OCI-LY7 (cell line): ENCODE measurements around the gene CRYGN. TPM values are rescaled to one million over a fixed set of nuclear protein-coding genes. Genes with fewer than 3 reads are reported as not detected.

ENCODE experiments used
- BruUV-seq: library from RNA; stranded (reverse); fragments of 400-500 nt; replicated peaks from 2 replicates; lab custom pipeline; 2021; lab: Mats Ljungman, UMichigan
- CTCF ChIA-PET: fragments of 300-600 bp; sonication (Branson Sonifier 250); formaldehyde crosslinking; loops from one replicate; lab custom pipeline; 2022; ENCODE audit warnings: antibody characterized with exemption; ENCODE audit not compliant: unreplicated experiment; lab: Charles Lee
- POLR2A ChIA-PET: fragments of 300-600 bp; sonication (Branson Sonifier 250); formaldehyde crosslinking; loops from one replicate; lab custom pipeline; 2022; ENCODE audit warnings: antibody characterized with exemption; lab: Charles Lee
- DNase-seq: peaks from one replicate; pipeline ENCODE4 v3.0.0-alpha.2; 2015; ENCODE audit warnings: low spot score
- H2AFZ ChIP-seq: fragments of 200-600 bp; sonication (generic), shearing (Covaris generic); 2 replicates; pipeline ENCODE4 v1.6.1; 2014; ENCODE audit warnings: mild to moderate bottlenecking, antibody characterized with exemption, low read length, moderate library complexity
- H3K27ac ChIP-seq: fragments of 200-600 bp; sonication (generic); 2 replicates; pipeline ENCODE4 v1.5.1; 2014; ENCODE audit warnings: mixed run types, low read depth, mild to moderate bottlenecking, moderate library complexity, low read length, inconsistent platforms; ENCODE audit not compliant: poor library complexity, severe bottlenecking
- H3K36me3 ChIP-seq: fragments of 200-600 bp; sonication (generic); 2 replicates; pipeline ENCODE4 v1.6.1; 2014; ENCODE audit warnings: mild to moderate bottlenecking, antibody characterized with exemption, low read length, moderate library complexity, mixed read lengths; ENCODE audit not compliant: insufficient read depth
- H3K4me1 ChIP-seq: fragments of 200-600 bp; sonication (generic); 2 replicates; pipeline ENCODE4 v1.5.1; 2014; ENCODE audit warnings: mild to moderate bottlenecking, low read length; ENCODE audit not compliant: insufficient read depth, poor library complexity, severe bottlenecking
- H3K4me2 ChIP-seq: fragments of 200-600 bp; sonication (generic); 2 replicates; pipeline ENCODE4 v1.6.1; 2014; ENCODE audit warnings: mild to moderate bottlenecking, low read length
- H3K4me3 ChIP-seq: fragments of 200-600 bp; sonication (generic); 2 replicates; pipeline ENCODE4 v1.5.1; 2014; ENCODE audit warnings: mild to moderate bottlenecking, low read depth, low read length; ENCODE audit not compliant: poor library complexity, severe bottlenecking
- H3K79me2 ChIP-seq: fragments of 200-600 bp; sonication (generic); 2 replicates; pipeline ENCODE4 v1.6.1; 2016; ENCODE audit warnings: low read depth, mild to moderate bottlenecking, low read length, moderate library complexity, mixed read lengths; ENCODE audit not compliant: insufficient read depth
- H3K9me2 ChIP-seq: fragments of 200-600 bp; sonication (generic); 2 replicates; pipeline ENCODE4 v1.6.1; 2016; ENCODE audit warnings: mild to moderate bottlenecking, low read length, mixed read lengths; ENCODE audit not compliant: insufficient read depth
- H3K9me3 ChIP-seq: fragments of 200-600 bp; sonication (generic); 2 replicates; pipeline ENCODE4 v1.6.1; 2014; ENCODE audit warnings: mild to moderate bottlenecking, mixed run types, low read length, mixed read lengths
- H4K20me1 ChIP-seq: fragments of 200-600 bp; sonication (generic); 2 replicates; pipeline ENCODE4 v1.6.1; 2014; ENCODE audit warnings: mild to moderate bottlenecking, antibody characterized with exemption, low read length, moderate library complexity, mixed read lengths; ENCODE audit not compliant: insufficient read depth
- CTCF ChIP-seq: fragments of 200-600 bp; sonication (generic); conservative IDR thresholded peaks from 2 replicates; pipeline ENCODE4 v1.5.1; 2014; ENCODE audit warnings: mild to moderate bottlenecking, antibody characterized with exemption, low read length, moderate library complexity, mixed read lengths
- EZH2phosphoT487 ChIP-seq: fragments of 200-600 bp; sonication (generic); IDR thresholded peaks from 2 replicates; pipeline ENCODE4 v1.6.1; 2018; ENCODE audit warnings: low read depth, borderline replicate concordance, mild to moderate bottlenecking, mixed run types, antibody characterized with exemption, low read length, moderate library complexity, mixed read lengths
- intact Hi-C: fragments of 100-400 bp; cut with micrococcal nuclease; formaldehyde crosslinking; loops from one replicate; pipeline ENCODE4 v1.10.0; 2022; ENCODE audit not compliant: unreplicated experiment
- total RNA-seq, 2 experiments: library from RNA; depleted of rRNA in 1 of 2; stranded (reverse); fragments of >200 nt in 1 of 2; shearing (Covaris generic) in 1 of 2; gene quantifications; 2 replicates each; pipeline ENCODE4 v1.2.3, GENCODE V29; 2014 to 2022

Gene CRYGN
- total RNA-seq, 2 experiments from 2014 or later: 0.09 TPM; not detected in 1

DNA sequence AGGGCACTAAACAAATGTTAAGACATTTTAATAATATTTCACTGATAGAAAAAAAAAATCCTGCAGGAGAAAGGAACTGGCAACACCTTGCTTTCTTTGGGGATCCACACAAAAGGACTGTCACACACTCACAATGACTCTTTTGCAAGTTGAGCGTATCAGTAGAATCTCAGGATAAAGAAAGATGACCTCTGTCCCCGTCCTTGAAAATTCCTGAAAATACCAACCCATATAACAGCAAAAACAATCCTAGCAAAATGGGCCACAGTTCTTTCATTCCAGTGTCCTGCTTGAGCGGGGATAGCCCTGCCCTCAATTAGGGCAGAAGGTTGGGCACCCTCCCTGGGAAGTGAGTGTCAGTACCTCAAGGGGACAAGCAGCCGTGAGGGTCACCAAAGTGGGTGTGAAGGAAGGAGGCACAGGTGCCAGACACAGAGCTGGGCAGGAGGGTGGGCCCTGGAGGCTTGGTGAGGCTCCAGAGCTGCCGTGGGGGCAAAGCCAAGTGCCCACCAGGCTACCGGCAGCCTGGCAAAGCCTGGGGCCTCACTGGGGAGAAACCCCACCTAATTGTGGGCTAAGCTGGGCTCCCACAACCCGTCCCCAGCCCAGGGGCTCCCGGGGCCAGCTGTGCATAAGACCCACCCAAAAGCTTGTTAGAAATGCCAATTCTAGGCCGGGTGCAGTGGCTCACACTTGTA lies 32.9 kb downstream of the CRYGN start:
- no peaks in the 10 kb centered on the region for H3K9me3 ChIP-seq
- H3K4me2 ChIP-seq: no peak overlapping the region
- H2AFZ ChIP-seq: no peak overlapping the region
- H3K36me3 ChIP-seq: no peaks in the 10 kb centered on the region
- ChIA-PET CTCF (no interaction called here), POLR2A (no interaction called here)
- H3K4me3 ChIP-seq: no peak overlapping the region
- no peaks in the 10 kb centered on the region for H4K20me1 ChIP-seq
- intact Hi-C loops: no loop called here
- TF ChIP-seq EZH2phosphoT487 (no peak), CTCF (no peak)
- no TSS peak for BruUV-seq
- no peak overlapping the region for H3K27ac ChIP-seq
- no peaks in the 10 kb centered on the region for H3K79me2 ChIP-seq
- DNase-seq: no peak
- H3K9me2 ChIP-seq: no peaks in the 10 kb centered on the region
- H3K4me1 ChIP-seq: no peaks in the 10 kb centered on the region

- CTCF ChIA-PET: no interaction called here
- H3K27ac ChIP-seq: no peak overlapping the region
- POLR2A ChIA-PET: no interaction called here
Observed at GRCh38 chr7:151406051-151406875, 33.7 kb downstream of the CRYGN start.

More at GRCh38 chr7:151406051-151406875, 33.7 kb downstream of the CRYGN start:
- H4K20me1 ChIP-seq: no peaks in the 10 kb centered on the region
- no peaks in the 10 kb centered on the region for H3K9me3 ChIP-seq
- BruUV-seq: no TSS peak
- H3K4me3 ChIP-seq: no peak overlapping the region
- H3K79me2 ChIP-seq: no peaks in the 10 kb centered on the region
- H3K4me2 ChIP-seq: no peak overlapping the region
- no peak for TF ChIP-seq CTCF
- no peak for TF ChIP-seq EZH2phosphoT487
- H3K9me2 ChIP-seq: no peaks in the 10 kb centered on the region
- intact Hi-C loops: no loop called here
- peaks cover 3% of the 10 kb centered on the region for H3K4me1 ChIP-seq
- no peak for DNase-seq
- H2AFZ ChIP-seq: no peak overlapping the region
- no peaks in the 10 kb centered on the region for H3K36me3 ChIP-seq
